LNCAP (cell line): ENCODE measurements around the gene CR1.
A peak's percentile ranks its signal among the peaks of the same experiment; 100 is the strongest.

Experiments
- CTCF ChIP-seq: fragments of 450-650 bp; IDR thresholded peaks from 2 replicates; pipeline ENCODE4 v1.5.1; 2017; ENCODE audit warnings: mild to moderate bottlenecking

The CR1 gene

GRCh38 chr1:207579436-207579799 lies 83.5 kb downstream of the CR1 start:
- peak; percentile 77 for TF ChIP-seq CTCF

GRCh38 chr1:207581496-207582153 lies 85.7 kb downstream of the CR1 start:
- no peak for TF ChIP-seq CTCF

GRCh38 chr1:207603777-207604176 lies 107.8 kb downstream of the CR1 start:
- no peak for TF ChIP-seq CTCF

GRCh38 chr1:207605444-207606361 lies 109.7 kb downstream of the CR1 start:
- TF ChIP-seq CTCF: no peak

GRCh38 chr1:207606362-207606755 lies 110.4 kb downstream of the CR1 start:
- no peak for TF ChIP-seq CTCF

- TF ChIP-seq CTCF: no peak
These were observed 116.8 kb downstream of the CR1 start for GRCh38 chr1:207612762-207613161.

GRCh38 chr1:207619871-207620542 lies 124.0 kb downstream of the CR1 start:
- peak; percentile 80 for TF ChIP-seq CTCF
